NK-92 (cell line): ENCODE results near the gene FRAS1.
"Not testable (repeated sequence)": the region's sequence is repeated elsewhere in the genome, so short reads cannot be mapped to it uniquely, and the experiment has no call there.

Source experiments
- DNase-seq: peaks from one replicate; lab custom pipeline; 2025; ENCODE audit not compliant: unreplicated experiment; lab: John Stamatoyannopoulos, UW

FRAS1 gene

DNA sequence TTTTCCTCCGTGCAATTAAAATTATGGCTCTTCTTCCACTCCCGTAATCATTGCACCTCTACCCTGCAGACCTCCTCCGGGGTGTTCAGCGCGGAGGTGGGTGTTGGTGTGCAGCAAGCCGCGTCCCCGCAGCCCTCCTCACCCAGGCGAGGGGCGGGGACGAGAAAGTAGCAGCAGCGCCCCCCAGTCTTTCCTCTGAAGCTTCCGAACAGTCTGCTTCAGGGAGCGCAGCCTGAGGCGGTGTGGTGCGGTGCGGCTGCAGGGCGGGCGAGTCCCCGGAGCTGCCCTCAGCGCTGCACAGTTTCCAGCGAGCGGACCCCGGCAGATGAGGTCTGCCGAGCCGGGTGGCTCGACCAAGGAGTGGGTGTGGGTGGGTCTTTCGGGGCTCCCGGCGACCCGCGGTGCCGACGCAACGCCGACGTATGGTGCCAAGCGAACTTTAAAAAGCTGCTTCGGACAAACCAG is at the start of gene FRAS1:
TSS of gene FRAS1 (plus strand) at position 189 of the 465 bp plus-strand sequence. CDS start 687 bp downstream, outside the sequence.
- DNase-seq, result no peak

GRCh38 chr4:78011003-78011402 is 46.1 kb upstream of the FRAS1 start:
- not testable (repeated sequence) for DNase-seq

- no peak for DNase-seq
These were observed 41.9 kb upstream of the FRAS1 start for GRCh38 chr4:78014889-78015886.

DNA sequence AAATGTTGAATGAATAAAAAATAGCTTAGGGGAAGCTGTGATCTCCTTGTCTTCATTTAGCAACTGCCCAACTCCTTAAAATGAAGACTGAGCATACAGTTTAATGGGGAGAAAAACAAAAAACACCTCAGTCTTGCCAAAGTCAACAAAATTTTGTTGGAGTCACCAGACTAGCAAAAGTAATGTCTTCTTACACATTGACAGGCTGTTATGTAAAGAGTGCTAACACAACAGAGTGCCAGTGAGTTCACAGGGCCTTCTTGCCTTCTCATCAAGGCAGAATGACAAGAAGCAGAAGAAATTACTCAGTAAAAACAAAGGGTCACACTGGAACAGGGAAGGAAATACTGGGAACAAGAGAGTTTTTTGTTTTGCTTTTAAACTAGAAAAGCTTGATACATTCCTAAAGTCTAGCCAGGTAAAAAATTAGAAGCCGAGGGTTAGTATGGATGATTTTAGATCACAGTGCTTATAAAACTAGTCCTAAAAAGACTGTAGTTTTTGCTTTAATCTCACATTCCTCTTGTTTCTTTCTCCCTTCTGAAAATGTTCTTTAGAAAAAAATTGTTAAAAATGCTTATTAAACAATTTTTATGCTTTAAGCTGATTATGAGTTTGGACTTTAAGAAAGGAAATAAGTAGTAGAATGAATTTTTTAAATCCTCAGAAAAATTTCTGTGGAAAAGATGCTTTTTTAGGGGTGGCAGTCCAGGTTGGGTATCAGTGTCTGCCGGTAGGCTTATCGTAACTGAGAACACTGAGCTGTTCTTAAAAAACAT is 38.7 kb upstream of the FRAS1 start:
- no peak for DNase-seq

DNA sequence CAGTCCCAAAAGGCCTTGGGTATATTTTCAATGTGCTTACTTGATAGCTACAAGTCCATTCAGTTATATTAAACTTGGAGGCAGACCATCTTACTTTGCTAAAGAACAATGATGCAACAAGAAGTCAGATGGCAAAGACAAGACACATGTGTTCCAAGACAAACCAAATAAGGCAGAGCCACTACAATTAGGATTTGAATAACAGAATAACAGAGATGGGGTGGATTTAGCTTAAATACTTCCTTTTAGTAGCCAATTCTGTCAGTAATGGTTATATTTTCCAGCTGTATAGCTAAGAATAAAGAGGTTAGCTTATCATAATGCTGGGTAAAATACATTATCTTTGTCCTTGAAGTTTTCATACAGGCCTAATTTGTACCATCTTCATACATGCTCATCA is 37.7 kb upstream of the FRAS1 start:
- no peak for DNase-seq

- no peak for DNase-seq
These were observed 36.4 kb upstream of the FRAS1 start for GRCh38 chr4:78020677-78021076.

DNA sequence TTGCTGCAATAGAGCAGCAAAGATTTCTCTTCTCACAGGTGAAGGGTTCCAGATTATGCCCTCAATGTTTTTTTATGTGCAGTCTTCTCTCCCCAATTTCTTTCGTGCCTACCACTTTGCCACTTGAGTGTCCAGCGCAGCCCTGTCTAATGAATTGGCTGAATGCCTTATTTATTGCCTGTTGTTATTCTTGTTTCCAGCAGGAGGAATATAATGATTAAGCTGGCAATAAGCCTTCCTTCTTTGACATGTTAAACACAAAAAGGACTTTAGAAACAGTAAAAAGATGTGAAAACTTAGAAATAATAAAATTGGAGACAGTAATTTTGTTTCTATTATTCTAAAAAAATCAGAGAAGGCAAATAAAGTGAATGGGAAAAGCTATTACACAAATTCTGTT is 34.6 kb upstream of the FRAS1 start:
- no peak for DNase-seq

DNA sequence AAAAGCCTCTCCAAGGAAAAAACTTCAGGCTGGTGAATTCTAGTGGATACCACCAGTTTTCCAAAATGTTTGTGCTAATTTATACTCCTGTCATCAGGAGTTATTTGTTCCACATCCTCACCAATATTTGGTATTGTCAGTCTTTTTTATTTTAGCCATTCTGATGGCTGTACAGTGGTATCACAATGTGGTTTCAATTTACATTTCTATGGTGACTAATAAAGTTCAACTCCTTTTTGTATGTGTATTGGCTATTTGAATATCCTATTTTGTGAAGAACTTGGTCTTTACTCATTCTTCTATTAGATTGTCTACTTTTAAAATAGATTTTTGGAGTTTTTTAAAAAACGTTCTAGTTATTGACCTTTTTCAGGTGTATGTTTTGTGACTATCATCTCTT is 33.0 kb upstream of the FRAS1 start:
- DNase-seq, result no peak

GRCh38 chr4:78024576-78025091 is 32.5 kb upstream of the FRAS1 start:
- DNase-seq, result no peak

DNA sequence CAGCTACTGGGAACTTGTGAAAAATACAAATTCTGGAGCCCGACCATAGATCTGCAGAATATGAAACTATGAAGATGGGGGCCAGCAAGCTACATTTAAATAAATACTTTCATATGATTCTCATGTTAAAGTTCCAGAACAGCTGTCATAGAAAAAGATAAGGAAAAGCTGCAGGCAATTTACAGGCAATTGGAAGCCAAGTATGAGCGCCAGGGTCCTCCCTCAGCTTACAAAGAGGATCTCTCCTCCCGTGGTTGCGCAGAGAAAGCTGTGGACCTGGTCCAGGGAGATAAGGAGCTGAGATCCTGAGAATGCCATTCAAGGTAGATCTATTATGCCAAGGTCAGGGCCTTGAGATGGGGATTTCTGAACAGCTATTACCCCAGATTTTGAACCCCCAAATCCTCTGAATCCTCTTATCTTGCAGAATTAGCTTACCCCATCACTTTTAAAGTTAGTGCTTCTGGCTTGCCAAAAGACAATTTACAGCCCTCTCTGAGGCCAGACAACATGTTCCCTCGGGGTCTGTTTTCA is 25.6 kb upstream of the FRAS1 start:
- no peak for DNase-seq

GRCh38 chr4:78032446-78032845 is 24.7 kb upstream of the FRAS1 start:
- no peak for DNase-seq

DNA sequence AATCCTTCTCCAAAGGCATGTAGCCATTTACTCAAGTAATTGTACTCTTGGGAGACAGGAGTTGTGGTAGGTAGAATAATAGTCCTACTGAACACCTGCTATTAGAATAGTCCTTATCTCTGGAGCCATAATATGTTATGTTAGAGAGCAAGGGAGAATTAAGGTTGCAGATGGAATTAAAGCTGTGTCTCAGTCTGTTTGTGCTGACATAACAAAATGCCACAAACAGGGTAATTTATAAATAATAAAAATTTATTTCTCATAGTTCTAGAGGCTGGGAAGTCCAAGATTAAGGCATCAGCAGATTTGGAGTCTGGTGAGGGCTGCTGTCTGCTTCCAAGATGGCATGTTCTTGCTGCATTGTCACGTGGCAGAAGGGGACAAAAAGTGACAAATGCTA is 24.2 kb upstream of the FRAS1 start:
- DNase-seq, result no peak

- no peak for DNase-seq
These were observed 23.3 kb upstream of the FRAS1 start for GRCh38 chr4:78033861-78034260.

DNA sequence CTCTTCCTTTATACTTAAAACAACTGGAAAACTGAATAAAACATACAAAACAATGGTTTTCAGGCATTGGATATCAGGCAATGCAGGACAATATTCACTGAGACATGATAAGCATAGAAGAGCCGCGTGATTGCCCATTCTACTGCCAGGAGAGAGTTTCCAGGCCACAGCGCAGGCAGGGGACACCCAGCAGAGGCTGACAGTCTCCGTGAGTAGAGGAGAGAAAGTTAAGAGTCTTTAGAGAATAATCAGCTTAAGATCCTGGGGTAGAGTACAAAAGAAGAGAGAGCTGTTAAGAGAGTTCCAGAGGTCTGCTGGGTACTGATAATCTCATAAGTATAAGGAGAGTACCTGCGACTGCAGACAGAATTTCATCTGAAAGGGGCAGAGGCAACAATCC is 18.4 kb upstream of the FRAS1 start:
- no peak for DNase-seq

GRCh38 chr4:78039678-78040077 is 17.4 kb upstream of the FRAS1 start:
- no peak for DNase-seq

GRCh38 chr4:78040431-78040830 is 16.7 kb upstream of the FRAS1 start:
- DNase-seq, result no peak

GRCh38 chr4:78047366-78047765 is 9.8 kb upstream of the FRAS1 start:
- no peak for DNase-seq

DNA sequence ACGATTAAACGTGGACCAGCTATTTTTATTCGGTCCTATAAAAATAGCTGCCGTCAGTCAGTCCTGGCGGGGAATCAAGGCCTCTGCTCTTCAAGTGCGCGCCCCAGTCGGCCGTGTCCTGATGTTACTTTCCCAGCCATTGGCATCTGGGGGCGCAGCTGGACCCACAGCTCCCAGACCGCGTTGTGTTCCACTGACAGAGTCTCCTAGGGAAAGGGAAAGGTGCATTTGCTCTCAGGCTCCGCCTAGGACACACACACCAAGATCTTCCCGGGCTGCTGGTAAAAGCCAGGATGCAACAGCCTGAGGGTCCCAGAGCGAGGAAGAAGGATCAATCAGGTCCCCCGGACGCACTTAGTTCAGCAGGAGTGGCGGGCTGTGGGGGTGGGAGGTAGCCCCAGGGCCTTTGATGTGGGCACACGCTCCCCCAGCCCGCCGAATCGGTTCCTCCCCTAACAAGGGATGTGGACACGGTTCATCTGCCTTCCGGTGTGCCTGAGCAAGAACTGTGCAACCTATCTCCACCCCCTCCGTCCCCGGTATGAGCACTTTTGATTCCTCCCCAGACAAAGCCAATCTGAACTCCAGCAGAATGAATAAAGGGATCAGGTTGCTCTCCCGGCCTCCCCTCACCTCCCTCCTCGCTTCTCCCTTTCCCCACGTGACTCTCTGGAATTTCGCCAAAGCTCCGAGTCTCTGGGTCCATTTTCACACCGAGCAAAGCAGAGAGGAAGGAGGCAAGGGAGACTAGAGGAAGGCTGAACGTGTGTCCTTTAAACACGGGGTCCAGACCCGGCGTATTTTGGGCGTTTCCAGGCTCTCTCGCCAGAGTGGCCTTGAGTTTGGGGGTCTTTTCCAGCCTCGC is 626 bp upstream of the FRAS1 start:
- no peak for DNase-seq

GRCh38 chr4:78057600-78058550 is 752 bp downstream of the FRAS1 start:
- no peak for DNase-seq
